GM19099 (cell line): ENCODE data around the gene ATXN1.

ENCODE experiments used
- POLR2A ChIP-seq: IDR thresholded peaks from 3 replicates; pipeline ENCODE4 v1.6.1; 2011; ENCODE audit warnings: low read depth; ENCODE audit not compliant: insufficient read length; ENCODE audit errors: extremely low read depth

ATXN1 gene

DNA sequence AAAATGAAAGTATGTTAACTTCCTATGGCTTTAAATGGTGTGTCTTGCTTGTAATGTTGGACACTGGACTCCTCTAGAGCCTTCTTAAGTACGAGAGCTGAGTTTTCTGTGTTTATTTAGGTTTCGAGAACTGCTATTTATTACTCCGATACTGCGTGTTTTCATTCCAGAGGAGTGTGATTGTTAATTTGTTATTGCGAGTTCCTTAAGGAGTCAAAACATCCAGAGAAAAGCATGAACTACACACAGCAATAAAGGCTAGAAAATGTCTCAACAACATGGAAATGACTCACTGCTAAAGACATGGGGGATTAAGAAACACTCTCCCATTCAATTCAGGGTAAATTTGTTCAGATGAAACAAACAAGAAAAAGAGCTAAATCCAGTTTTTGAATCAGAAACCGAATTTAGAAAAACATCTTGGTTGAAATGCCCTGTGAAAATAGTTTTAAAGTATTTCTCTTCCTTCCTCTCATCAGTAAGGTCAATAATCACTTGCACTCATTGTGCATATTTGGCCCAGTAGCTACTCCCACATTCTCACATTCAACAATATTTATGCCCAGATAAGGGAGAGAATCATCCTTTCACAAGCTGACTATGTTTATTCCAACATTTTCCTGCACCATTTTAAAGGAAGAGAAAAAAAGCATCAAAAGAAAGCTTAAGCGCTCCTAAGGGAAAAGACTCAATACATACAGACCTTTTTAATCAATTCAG lies 36.0 kb downstream of the ATXN1 start:
- no peak for TF ChIP-seq POLR2A

DNA sequence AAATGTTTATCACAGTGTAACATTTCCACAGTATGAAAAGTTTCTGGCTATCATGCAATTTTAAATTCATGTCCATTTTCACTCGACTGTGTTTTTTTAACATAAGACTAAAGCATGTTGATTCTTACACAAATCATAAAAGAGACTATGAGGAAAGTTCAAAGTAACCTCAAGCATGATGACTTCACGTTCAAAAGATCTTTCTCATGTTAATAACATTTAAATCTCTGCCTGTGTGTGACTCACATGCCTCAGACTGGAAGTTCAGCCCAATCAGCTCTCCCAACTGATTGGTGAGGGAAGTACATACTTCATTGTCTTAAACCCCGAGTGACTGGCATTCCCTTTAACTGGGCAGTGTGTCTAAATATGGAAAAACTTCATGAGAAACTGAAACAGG lies 37.4 kb downstream of the ATXN1 start:
- TF ChIP-seq POLR2A = no peak

- no peak for TF ChIP-seq POLR2A
Observed at GRCh38 chr6:16723402-16723801, 37.9 kb downstream of the ATXN1 start.

- TF ChIP-seq POLR2A = no peak
Observed at GRCh38 chr6:16722630-16723029, 38.6 kb downstream of the ATXN1 start.

DNA sequence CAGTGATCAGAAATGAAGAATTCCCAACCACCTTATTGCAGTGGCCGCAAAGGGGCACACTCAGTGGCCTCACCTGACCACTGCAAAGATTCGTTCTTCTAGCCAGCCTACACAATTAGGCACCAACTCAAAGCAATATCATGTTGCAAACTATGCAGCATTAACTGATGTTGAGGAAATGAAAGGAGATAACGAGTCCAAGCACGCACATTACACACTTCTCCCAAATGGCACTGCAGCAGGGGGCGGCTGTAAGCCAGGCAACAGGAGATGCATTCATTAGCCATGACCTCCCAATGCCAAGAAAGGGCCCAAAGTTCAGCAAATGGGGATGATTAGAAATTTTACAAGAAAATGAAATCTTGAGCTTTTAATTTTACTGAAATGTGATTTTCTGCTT lies 39.3 kb downstream of the ATXN1 start:
- TF ChIP-seq POLR2A = no peak

- TF ChIP-seq POLR2A = no peak
Observed at GRCh38 chr6:16720861-16721260, 40.4 kb downstream of the ATXN1 start.

GRCh38 chr6:16719488-16719887 lies 41.8 kb downstream of the ATXN1 start:
- TF ChIP-seq POLR2A = no peak

DNA sequence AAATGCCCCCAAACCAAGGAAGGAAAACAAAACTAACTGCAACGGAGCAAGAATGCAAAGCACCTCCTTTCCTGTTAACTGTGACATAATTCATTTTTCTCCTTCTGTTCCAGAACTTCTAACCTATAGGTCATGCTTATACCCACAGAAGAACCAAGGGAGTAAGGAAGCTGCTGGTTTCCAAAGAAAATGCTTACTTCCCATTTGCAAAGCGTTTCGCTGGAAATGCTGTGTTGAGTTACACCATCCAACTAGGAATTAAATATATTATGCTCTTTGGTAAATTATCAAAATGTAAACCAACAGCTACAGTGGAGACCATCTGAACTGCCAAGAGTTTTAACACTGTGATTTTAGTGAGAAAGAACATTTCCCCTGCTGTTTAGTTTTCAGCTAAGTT lies 42.9 kb downstream of the ATXN1 start:
- no peak for TF ChIP-seq POLR2A

DNA sequence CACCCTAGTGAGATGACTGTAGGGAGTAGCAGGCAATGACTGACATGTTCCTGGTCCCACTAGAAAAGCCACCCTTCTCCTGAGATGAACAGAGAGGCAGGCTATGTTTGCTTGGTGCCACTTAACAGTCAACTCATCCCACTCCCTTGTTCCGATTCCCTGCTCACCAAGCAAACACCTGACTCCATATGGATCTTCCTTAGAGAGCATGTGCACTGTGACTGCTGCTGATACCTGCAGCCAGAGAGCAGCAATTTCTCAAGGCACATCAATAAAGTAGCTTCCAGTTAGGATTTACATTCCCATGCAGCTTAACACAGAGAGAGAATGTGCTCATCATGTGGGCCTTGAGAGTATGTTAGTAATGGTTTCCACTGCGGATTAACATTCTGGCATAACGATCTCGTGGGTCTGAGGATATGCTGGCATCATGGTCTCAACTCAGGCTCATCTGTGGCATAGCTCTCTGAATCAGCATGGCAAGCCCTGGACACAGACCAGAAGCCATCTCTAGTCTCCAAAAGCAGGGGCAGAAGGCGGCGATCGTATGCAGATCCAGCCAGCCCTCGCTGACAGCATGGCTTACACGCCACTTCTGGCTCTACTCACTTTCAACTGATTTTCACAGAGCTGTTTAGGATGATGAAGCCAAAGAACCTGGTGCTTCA lies 43.9 kb downstream of the ATXN1 start:
- no peak for TF ChIP-seq POLR2A

GRCh38 chr6:16716321-16716858 lies 44.9 kb downstream of the ATXN1 start:
- no peak for TF ChIP-seq POLR2A

DNA sequence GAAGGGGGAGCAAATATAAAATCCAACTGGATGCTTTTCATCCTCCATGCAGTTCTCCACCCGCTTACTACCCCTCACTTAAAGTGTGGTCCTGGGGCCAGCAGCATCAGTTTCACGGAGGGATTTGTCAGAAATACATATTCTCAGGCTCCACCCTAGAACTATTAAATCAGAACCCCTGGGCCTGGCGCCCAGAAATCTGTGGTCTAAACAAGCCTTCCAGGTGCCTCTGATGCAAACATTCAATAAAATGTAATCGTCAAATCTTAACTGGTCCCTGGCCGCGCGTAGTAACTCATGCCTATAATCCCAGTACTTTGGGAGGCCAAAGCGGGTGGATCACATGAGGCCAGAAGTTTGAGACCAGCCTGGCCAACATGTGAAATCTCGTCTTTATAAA lies 47.7 kb downstream of the ATXN1 start:
- no peak for TF ChIP-seq POLR2A

- no peak for TF ChIP-seq POLR2A
Observed at GRCh38 chr6:16712931-16713484, 48.3 kb downstream of the ATXN1 start.

- TF ChIP-seq POLR2A = no peak
Observed at GRCh38 chr6:16712255-16712930, 48.9 kb downstream of the ATXN1 start.

- no peak for TF ChIP-seq POLR2A
Observed at GRCh38 chr6:16711546-16712254, 49.6 kb downstream of the ATXN1 start.
